HEK293 (cell line): ENCODE data around the gene PRKAR2B.
A peak's percentile ranks its signal among the peaks of the same experiment; 100 is the strongest.

ENCODE experiments used
- CTCF ChIA-PET: fragments of 350-600 bp; formaldehyde crosslinking; extraction: SDS; loops from one replicate; lab custom pipeline; 2021; ENCODE audit warnings: antibody characterized with exemption; lab: Yijun Ruan, JAX
- POLR2A ChIA-PET: fragments of 300-600 bp; formaldehyde crosslinking; extraction: SDS; loops from one replicate; lab custom pipeline; 2020; ENCODE audit warnings: antibody characterized with exemption, inconsistent platforms; lab: Yijun Ruan, JAX
- H3K27ac ChIP-seq: fragments of 200-500 bp; sonication (Bioruptor generic); 2 replicates; pipeline ENCODE4 v1.5.1; 2014; ENCODE audit warnings: low read depth, low read length, control low read depth, inconsistent platforms; ENCODE audit errors: extremely low read depth
- H3K36me3 ChIP-seq, 2 experiments: fragments of 200-500 bp in 1 of 2; sonication (Bioruptor generic) in 1 of 2; 1 replicate in 1 of 2; 2 replicates in 1 of 2; pipeline ENCODE4 v1.5.1; 2014 to 2017; ENCODE audit warnings: inconsistent platforms in 2 of 2, low read length in 2 of 2; ENCODE audit not compliant: control insufficient read depth in 2 of 2, insufficient read depth in 1 of 2
- H3K4me1 ChIP-seq: fragments of 200-500 bp; sonication (Bioruptor generic); 2 replicates; pipeline ENCODE4 v1.5.1; 2014; ENCODE audit warnings: mild to moderate bottlenecking, low read length, inconsistent platforms; ENCODE audit not compliant: control insufficient read depth, insufficient read depth
- H3K4me3 ChIP-seq: 2 replicates; pipeline ENCODE4 v1.5.1; 2011; ENCODE audit warnings: low read depth, mild to moderate bottlenecking, control low read depth, low read length, moderate library complexity
- H3K9me3 ChIP-seq: fragments of 200-500 bp; sonication (Bioruptor generic); 2 replicates; pipeline ENCODE4 v1.5.1; 2014; ENCODE audit warnings: low read depth, low read length, inconsistent platforms; ENCODE audit not compliant: control insufficient read depth, insufficient read depth
- EGR2 ChIP-seq: fragments of 450-650 bp; formaldehyde crosslinking; IDR thresholded peaks from 2 replicates; pipeline ENCODE4 v1.5.1; 2016; ENCODE audit warnings: low read depth, missing biosample characterization, missing genetic modification characterization
- GLIS1 ChIP-seq: fragments of 450-650 bp; formaldehyde crosslinking; IDR thresholded peaks from 2 replicates; pipeline ENCODE4 v1.5.1; 2016; ENCODE audit warnings: missing biosample characterization, missing genetic modification characterization
- IKZF3 ChIP-seq: fragments of 450-650 bp; IDR thresholded peaks from 2 replicates; pipeline ENCODE4 v1.5.0; 2018; ENCODE audit warnings: missing biosample characterization, mild to moderate bottlenecking, missing genetic modification characterization, moderate library complexity
- KLF9 ChIP-seq: fragments of 450-650 bp; formaldehyde crosslinking; IDR thresholded peaks from 2 replicates; pipeline ENCODE4 v1.5.1; 2016; ENCODE audit warnings: missing biosample characterization, missing genetic modification characterization, low read depth
- SP7 ChIP-seq: fragments of 450-650 bp; formaldehyde crosslinking; IDR thresholded peaks from 2 replicates; pipeline ENCODE4 v1.5.1; 2016; ENCODE audit warnings: missing biosample characterization, missing genetic modification characterization
- TSHZ1 ChIP-seq: fragments of 450-650 bp; formaldehyde crosslinking; IDR thresholded peaks from 2 replicates; pipeline ENCODE4 v1.5.1; 2016; ENCODE audit warnings: missing biosample characterization, missing genetic modification characterization, borderline replicate concordance
- YY1 ChIP-seq: fragments of 450-650 bp; formaldehyde crosslinking; IDR thresholded peaks from 2 replicates; pipeline ENCODE4 v1.5.1; 2018; ENCODE audit warnings: missing biosample characterization, missing genetic modification characterization
- ZBTB48 ChIP-seq: fragments of 450-650 bp; formaldehyde crosslinking; IDR thresholded peaks from 2 replicates; pipeline ENCODE4 v1.5.1; 2016; ENCODE audit warnings: missing biosample characterization, missing genetic modification characterization
- ZNF16 ChIP-seq: fragments of 450-650 bp; formaldehyde crosslinking; IDR thresholded peaks from 2 replicates; pipeline ENCODE4 v1.5.1; 2016; ENCODE audit warnings: low read depth, missing biosample characterization, missing genetic modification characterization
- ZNF169 ChIP-seq: fragments of 450-650 bp; formaldehyde crosslinking; IDR thresholded peaks from 2 replicates; pipeline ENCODE4 v1.5.1; 2016; ENCODE audit warnings: missing biosample characterization, missing genetic modification characterization
- ZNF202 ChIP-seq: fragments of 450-650 bp; formaldehyde crosslinking; IDR thresholded peaks from 2 replicates; pipeline ENCODE4 v1.5.1; 2016; ENCODE audit warnings: missing biosample characterization, missing genetic modification characterization, borderline replicate concordance
- ZNF274 ChIP-seq, 2 experiments: fragments of 200-500 bp in 1 of 2; fragments of 450-650 bp in 1 of 2; sonication (Bioruptor generic) in 1 of 2; formaldehyde crosslinking in 1 of 2; IDR thresholded peaks; 2 replicates each; pipeline versions ENCODE4 v1.5.1 to v1.6.1; 2014 to 2016; ENCODE audit warnings: borderline replicate concordance in 1 of 2, inconsistent platforms in 1 of 2, low read length in 1 of 2, missing biosample characterization in 1 of 2, missing genetic modification characterization in 1 of 2
- ZNF354C ChIP-seq: fragments of 450-650 bp; formaldehyde crosslinking; IDR thresholded peaks from 2 replicates; pipeline ENCODE4 v1.5.1; 2016; ENCODE audit warnings: missing biosample characterization, missing genetic modification characterization, low read depth, borderline replicate concordance
- ZNF423 ChIP-seq: fragments of 450-650 bp; formaldehyde crosslinking; IDR thresholded peaks from 2 replicates; pipeline ENCODE4 v1.5.1; 2016; ENCODE audit warnings: missing biosample characterization, missing genetic modification characterization
- ZNF48 ChIP-seq: fragments of 450-650 bp; formaldehyde crosslinking; IDR thresholded peaks from 2 replicates; pipeline ENCODE4 v1.5.1; 2016; ENCODE audit warnings: missing biosample characterization, missing genetic modification characterization
- ZNF624 ChIP-seq: fragments of 450-650 bp; formaldehyde crosslinking; IDR thresholded peaks from 2 replicates; pipeline ENCODE4 v1.5.1; 2017; ENCODE audit warnings: missing biosample characterization, missing genetic modification characterization
- ZNF660 ChIP-seq: fragments of 450-650 bp; IDR thresholded peaks from 2 replicates; pipeline ENCODE4 v1.5.1; 2018; ENCODE audit warnings: missing biosample characterization, mild to moderate bottlenecking, missing genetic modification characterization
- ZNF670 ChIP-seq: fragments of 450-650 bp; formaldehyde crosslinking; IDR thresholded peaks from 2 replicates; pipeline ENCODE4 v1.5.1; 2016; ENCODE audit warnings: missing biosample characterization, missing genetic modification characterization, low read depth
- ZNF677 ChIP-seq: fragments of 450-650 bp; IDR thresholded peaks from 2 replicates; pipeline ENCODE4 v1.5.0; 2018; ENCODE audit warnings: missing biosample characterization, mild to moderate bottlenecking, missing genetic modification characterization, moderate library complexity
- ZNF701 ChIP-seq: fragments of 450-650 bp; formaldehyde crosslinking; IDR thresholded peaks from 2 replicates; pipeline ENCODE4 v1.5.1; 2016; ENCODE audit warnings: missing biosample characterization, missing genetic modification characterization
- ZSCAN4 ChIP-seq: fragments of 450-650 bp; formaldehyde crosslinking; IDR thresholded peaks from 2 replicates; pipeline ENCODE4 v1.5.1; 2017; ENCODE audit warnings: missing biosample characterization, missing genetic modification characterization
- ZXDB ChIP-seq: fragments of 450-650 bp; formaldehyde crosslinking; IDR thresholded peaks from 2 replicates; pipeline ENCODE4 v1.5.1; 2016; ENCODE audit warnings: missing biosample characterization, missing genetic modification characterization
- TF ChIP-seq, protein P1 (sequence below): fragments of 450-650 bp; formaldehyde crosslinking; IDR thresholded peaks from 2 replicates; pipeline ENCODE4 v1.5.1; 2016; ENCODE audit warnings: missing biosample characterization, missing genetic modification characterization, borderline replicate concordance
- TF ChIP-seq, protein P2 (sequence below): fragments of 450-650 bp; IDR thresholded peaks from 2 replicates; pipeline ENCODE4 v1.5.1; 2018; ENCODE audit warnings: missing biosample characterization, missing genetic modification characterization

PRKAR2B gene

GRCh38 chr7:107169120-107170050 lies 124.9 kb downstream of the PRKAR2B start:
- Histone ChIP-seq H3K4me1 (no peaks in the 10 kb centered on the region), H3K36me3 (no peaks in the 10 kb centered on the region), H3K9me3 (no peaks in the 10 kb centered on the region), H3K4me3 (peak overlapping the region; percentile 91), H3K27ac (peak overlapping the region; percentile 61)
- CTCF ChIA-PET = interaction anchor here (0.6 to 1.7 kb wide), 8 partner anchors 11 to 600 kb away, joined by 3 to 6 read pairs (median 4); no protein-coding TSS in a partner anchor
- POLR2A ChIA-PET = interaction anchor here (0.8 to 2.6 kb wide), 7 partner anchors 12 to 884 kb away, joined by 3 to 14 read pairs (median 3); partner anchors contain the start of genes CBLL1 and NAMPT
- TF ChIP-seq, protein P1, sequence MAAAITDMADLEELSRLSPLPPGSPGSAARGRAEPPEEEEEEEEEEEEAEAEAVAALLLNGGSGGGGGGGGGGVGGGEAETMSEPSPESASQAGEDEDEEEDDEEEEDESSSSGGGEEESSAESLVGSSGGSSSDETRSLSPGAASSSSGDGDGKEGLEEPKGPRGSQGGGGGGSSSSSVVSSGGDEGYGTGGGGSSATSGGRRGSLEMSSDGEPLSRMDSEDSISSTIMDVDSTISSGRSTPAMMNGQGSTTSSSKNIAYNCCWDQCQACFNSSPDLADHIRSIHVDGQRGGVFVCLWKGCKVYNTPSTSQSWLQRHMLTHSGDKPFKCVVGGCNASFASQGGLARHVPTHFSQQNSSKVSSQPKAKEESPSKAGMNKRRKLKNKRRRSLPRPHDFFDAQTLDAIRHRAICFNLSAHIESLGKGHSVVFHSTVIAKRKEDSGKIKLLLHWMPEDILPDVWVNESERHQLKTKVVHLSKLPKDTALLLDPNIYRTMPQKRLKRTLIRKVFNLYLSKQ = no peak
- TF ChIP-seq GLIS1 (tag by site-specific recombination) (peak; percentile 57), IKZF3 (tag by site-specific recombination) (peak; percentile 50; the same call in 1 of the 2 replicates), ZNF701 (no peak), ZNF16 (tag by site-specific recombination) (no peak), ZNF624 (tag by site-specific recombination) (no peak), ZXDB (tag by site-specific recombination) (peak; percentile 88), KLF9 (no peak; the same call in none of the 2 replicates), ZNF677 (no peak), SP7 (tag by site-specific recombination) (peak; percentile 85), ZNF169 (tag by site-specific recombination) (no peak), ZNF670 (tag by site-specific recombination) (no peak), ZNF423 (tag by site-specific recombination) (0 out of 2 replicates have a peak, but pooled peaks have one; percentile 9), ZSCAN4 (tag by site-specific recombination) (no peak), TSHZ1 (tag by site-specific recombination) (peak; percentile 80; the same call in 1 of the 2 replicates), ZNF48 (tag by site-specific recombination) (no peak), ZNF660 (tag by site-specific recombination) (peak; percentile 73; the same call in 1 of the 2 replicates), ZNF202 (tag by site-specific recombination) (no peak), ZNF274 (IDR thresholded peaks at IDR 0.05; ENCODE audit: low read length) (no peak), ZNF274 (tag by site-specific recombination; IDR thresholded peaks at IDR 0.05; ENCODE audit: borderline replicate concordance) (no peak), YY1 (tag by site-specific recombination) (no peak), ZNF354C (no peak), EGR2 (tag by site-specific recombination) (0 out of 2 replicates have a peak, but pooled peaks have one; percentile 3), ZBTB48 (tag by site-specific recombination) (no peak)
- TF ChIP-seq, protein P2, sequence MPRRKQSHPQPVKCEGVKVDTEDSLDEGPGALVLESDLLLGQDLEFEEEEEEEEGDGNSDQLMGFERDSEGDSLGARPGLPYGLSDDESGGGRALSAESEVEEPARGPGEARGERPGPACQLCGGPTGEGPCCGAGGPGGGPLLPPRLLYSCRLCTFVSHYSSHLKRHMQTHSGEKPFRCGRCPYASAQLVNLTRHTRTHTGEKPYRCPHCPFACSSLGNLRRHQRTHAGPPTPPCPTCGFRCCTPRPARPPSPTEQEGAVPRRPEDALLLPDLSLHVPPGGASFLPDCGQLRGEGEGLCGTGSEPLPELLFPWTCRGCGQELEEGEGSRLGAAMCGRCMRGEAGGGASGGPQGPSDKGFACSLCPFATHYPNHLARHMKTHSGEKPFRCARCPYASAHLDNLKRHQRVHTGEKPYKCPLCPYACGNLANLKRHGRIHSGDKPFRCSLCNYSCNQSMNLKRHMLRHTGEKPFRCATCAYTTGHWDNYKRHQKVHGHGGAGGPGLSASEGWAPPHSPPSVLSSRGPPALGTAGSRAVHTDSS = no peak
